CD4-positive, CD25-positive, alpha-beta regulatory T cell (primary cell): ENCODE data around the gene DNAI2. TPM values are rescaled to one million over a fixed set of nuclear protein-coding genes. Genes with fewer than 3 reads are reported as not detected.
"Not testable (repeated sequence)": the region's sequence is repeated elsewhere in the genome, so short reads cannot be mapped to it uniquely, and the experiment has no call there.

Experiments used
- ATAC-seq, 2 donors: fragments of 150-1000 bp; cut with Tn5 transposase; one replicate each; pipeline ENCODE4 v1.10.0; 2021; ENCODE audit warnings: low read depth in 2 of 2, moderate number of reproducible peaks in 2 of 2, moderate library complexity in 1 of 2
- DNase-seq, 3 donors: peaks; one replicate each; pipeline versions ENCODE4 v3.0.0 to v3.0.0-alpha.2; 2012 to 2022; ENCODE audit warnings: mixed read lengths in 1 of 3
- H3K27ac ChIP-seq: one replicate; pipeline ENCODE4 v1.7.0; 2013; ENCODE audit warnings: mild to moderate bottlenecking, low read length; ENCODE audit not compliant: insufficient read depth, poor library complexity, severe bottlenecking
- H3K27me3 ChIP-seq: one replicate; pipeline ENCODE4 v1.7.0; 2013; ENCODE audit warnings: low read length; ENCODE audit not compliant: control insufficient read depth, insufficient read depth
- H3K36me3 ChIP-seq: one replicate; pipeline ENCODE4 v1.7.0; 2013; ENCODE audit warnings: mild to moderate bottlenecking, low read length, moderate library complexity; ENCODE audit not compliant: control insufficient read depth, insufficient read depth
- H3K4me1 ChIP-seq: 2 replicates; pipeline ENCODE4 v1.7.0; 2013; ENCODE audit warnings: mild to moderate bottlenecking, low read length; ENCODE audit not compliant: insufficient read depth, control insufficient read depth, poor library complexity, severe bottlenecking
- H3K4me3 ChIP-seq: one replicate; pipeline ENCODE4 v1.7.0; 2013; ENCODE audit warnings: low read depth, mild to moderate bottlenecking, low read length, moderate library complexity
- H3K9me3 ChIP-seq, 2 experiments: 1 replicate in 1 of 2; 2 replicates in 1 of 2; pipeline ENCODE4 v1.7.0; 2013; ENCODE audit warnings: low read length in 2 of 2, mild to moderate bottlenecking in 1 of 2, moderate library complexity in 1 of 2; ENCODE audit not compliant: control insufficient read depth in 2 of 2
- H3K27ac Mint-ChIP-seq, 3 donors: one replicate each; pipeline ENCODE4 v1.8.0; 2020 to 2022; ENCODE audit warnings: mild to moderate bottlenecking in 3 of 3, mixed read lengths in 3 of 3, moderate library complexity in 2 of 3
- H3K27me3 Mint-ChIP-seq: one replicate; pipeline ENCODE4 v1.8.0; 2022; ENCODE audit warnings: mild to moderate bottlenecking, mixed read lengths
- H3K36me3 Mint-ChIP-seq: one replicate; pipeline ENCODE4 v1.8.0; 2020; ENCODE audit warnings: mixed read lengths
- H3K4me1 Mint-ChIP-seq, 4 donors: one replicate each; pipeline ENCODE4 v1.8.0; 2020 to 2022; ENCODE audit warnings: mixed read lengths in 4 of 4, mild to moderate bottlenecking in 1 of 4
- H3K4me3 Mint-ChIP-seq, 4 donors: one replicate each; pipeline ENCODE4 v1.8.0; 2020 to 2022; ENCODE audit warnings: mild to moderate bottlenecking in 4 of 4, mixed read lengths in 4 of 4, moderate library complexity in 3 of 4
- H3K9me3 Mint-ChIP-seq, 7 donors: one replicate each; pipeline ENCODE4 v1.8.0; 2020 to 2022; ENCODE audit warnings: mixed read lengths in 7 of 7, mild to moderate bottlenecking in 3 of 7, moderate library complexity in 2 of 7
- polyA plus RNA-seq, 4 donors: library from polyadenylated mRNA; unstranded; fragments of 300-500 nt; fragmentation: Illumina TruSeq; gene quantifications; one replicate each; pipeline ENCODE4 v1.2.3, GENCODE V29; 2021
- total RNA-seq: library from RNA; stranded (reverse); gene quantifications from one replicate; pipeline ENCODE4 v1.2.3, GENCODE V29; 2022

The DNAI2 gene
- total and polyA plus RNA-seq, 5 donors from 2014 or later = 0.10 to 1.5 (median 0.23) TPM; not detected in 2

DNA sequence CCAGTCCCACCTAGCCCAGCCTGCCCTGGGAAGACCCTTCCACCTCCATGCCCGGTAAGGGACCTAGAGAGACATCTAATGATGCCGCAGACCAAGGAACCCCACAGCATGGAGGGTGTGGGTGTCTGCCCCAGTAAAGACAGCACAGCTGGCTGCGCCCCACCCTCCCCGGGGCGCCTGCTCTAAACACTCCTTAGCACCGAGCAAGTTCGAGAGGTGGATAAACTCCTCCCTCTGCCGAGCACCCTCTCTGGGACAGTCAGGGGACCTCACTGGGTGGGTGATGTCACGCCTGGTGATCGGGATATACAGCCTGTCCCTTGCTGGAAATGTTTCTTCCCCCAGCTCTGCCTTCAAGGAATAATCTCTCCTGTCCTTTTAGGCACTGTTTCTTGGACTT, 16.7 kb upstream of the DNAI2 start:
- H3K4me1 ChIP-seq = no peaks in the 10 kb centered on the region
- H3K9me3 Mint-ChIP-seq = peaks cover 0 to 1% (median 0%) of the 10 kb centered on the region in 7 donors
- H3K4me1 Mint-ChIP-seq = peaks cover 0 to 4% (median 2%) of the 10 kb centered on the region in 4 donors
- no peaks in the 10 kb centered on the region for H3K27me3 Mint-ChIP-seq
- H3K4me3 ChIP-seq = no peak overlapping the region
- H3K9me3 ChIP-seq = no peaks in the 10 kb centered on the region
- ATAC-seq (no peak), DNase-seq (no peak)
- no peaks in the 10 kb centered on the region for H3K27me3 ChIP-seq
- H3K4me3 Mint-ChIP-seq = no peak overlapping the region
- H3K36me3 Mint-ChIP-seq = peaks cover 19% of the 10 kb centered on the region
- H3K27ac ChIP-seq = no peak overlapping the region
- peaks cover 14% of the 10 kb centered on the region for H3K36me3 ChIP-seq
- peak overlapping the region in 1 of 3 donors; percentile 59 for H3K27ac Mint-ChIP-seq

DNA sequence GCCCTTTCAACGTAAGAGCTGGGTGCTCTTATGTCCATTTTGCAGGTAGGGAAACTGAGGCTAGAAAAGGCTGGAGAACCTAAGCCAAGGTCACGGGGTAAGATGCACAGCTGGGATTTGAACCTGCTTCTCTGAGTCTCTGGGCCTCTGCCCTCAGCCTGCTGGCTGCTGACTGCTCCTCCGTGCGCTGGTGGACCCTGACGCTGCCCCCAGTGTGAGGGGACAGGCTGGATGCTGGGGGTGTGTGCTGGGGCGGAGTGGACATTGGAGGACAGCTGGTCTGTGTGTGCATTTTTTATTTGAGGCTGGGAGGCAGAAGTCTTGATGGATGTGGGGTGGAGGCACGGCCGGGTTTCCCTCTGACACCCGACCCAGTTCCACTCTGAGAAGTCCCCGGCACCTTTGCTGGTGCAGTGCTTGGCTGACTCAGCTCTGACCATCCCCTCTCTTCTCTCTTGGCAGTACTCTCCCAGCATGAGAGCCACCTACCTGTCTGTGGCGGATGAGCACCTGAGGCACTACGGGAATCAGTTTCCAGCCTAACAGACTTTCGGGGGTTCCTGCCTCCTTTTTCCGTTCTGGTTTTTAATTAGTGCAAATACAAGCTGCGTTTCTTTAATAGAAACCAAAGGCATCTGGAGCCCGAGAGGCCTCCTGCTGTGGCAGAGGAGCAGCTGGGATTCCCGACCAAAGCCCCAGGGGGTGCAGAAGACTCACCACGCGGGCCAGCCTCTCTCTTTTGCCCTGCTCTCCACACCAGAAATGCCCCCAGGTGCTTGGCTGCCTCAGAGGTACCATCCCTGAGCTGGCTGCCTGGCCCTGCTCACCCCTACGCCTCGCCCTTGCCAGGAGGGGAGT, 14.1 kb upstream of the DNAI2 start:
- no peaks in the 10 kb centered on the region for H3K9me3 Mint-ChIP-seq
- no peaks in the 10 kb centered on the region for H3K4me1 ChIP-seq
- H3K27me3 Mint-ChIP-seq = no peaks in the 10 kb centered on the region
- DNase-seq (no peak), ATAC-seq (no peak)
- H3K4me1 Mint-ChIP-seq = peaks cover 0 to 4% (median 4%) of the 10 kb centered on the region in 4 donors
- no peak overlapping the region for H3K4me3 ChIP-seq
- H3K4me3 Mint-ChIP-seq = no peak overlapping the region
- H3K9me3 ChIP-seq = no peaks in the 10 kb centered on the region
- H3K27me3 ChIP-seq = no peaks in the 10 kb centered on the region
- peaks cover 4% of the 10 kb centered on the region for H3K36me3 ChIP-seq
- no peak overlapping the region for H3K27ac ChIP-seq
- H3K36me3 Mint-ChIP-seq = peaks cover 10% of the 10 kb centered on the region
- H3K27ac Mint-ChIP-seq = peak overlapping the region in 1 of 3 donors; percentile 20

- Histone ChIP-seq H3K27ac (no peak overlapping the region), H3K36me3 (peaks cover 4% of the 10 kb centered on the region), H3K9me3 (no peaks in the 10 kb centered on the region), H3K4me3 (no peak overlapping the region), H3K27me3 (no peaks in the 10 kb centered on the region), H3K4me1 (no peaks in the 10 kb centered on the region)
- peaks cover 0 to 4% (median 4%) of the 10 kb centered on the region in 4 donors for H3K4me1 Mint-ChIP-seq
- no peak overlapping the region for H3K4me3 Mint-ChIP-seq
- no peaks in the 10 kb centered on the region for H3K27me3 Mint-ChIP-seq
- ATAC-seq = no peak
- H3K9me3 Mint-ChIP-seq = no peaks in the 10 kb centered on the region
- H3K36me3 Mint-ChIP-seq = peaks cover 10% of the 10 kb centered on the region
- DNase-seq = no peak
- H3K27ac Mint-ChIP-seq = peak overlapping the region in 2 of 3 donors; percentile 20 to 88
These were observed 13.5 kb upstream of the DNAI2 start for GRCh38 chr17:74260525-74260850.

- Mint-ChIP-seq H3K27me3 (no peaks in the 10 kb centered on the region), H3K4me3 (no peak overlapping the region), H3K36me3 (peaks cover 4% of the 10 kb centered on the region)
These were observed 11.4 kb upstream of the DNAI2 start for GRCh38 chr17:74262601-74263000.

DNA sequence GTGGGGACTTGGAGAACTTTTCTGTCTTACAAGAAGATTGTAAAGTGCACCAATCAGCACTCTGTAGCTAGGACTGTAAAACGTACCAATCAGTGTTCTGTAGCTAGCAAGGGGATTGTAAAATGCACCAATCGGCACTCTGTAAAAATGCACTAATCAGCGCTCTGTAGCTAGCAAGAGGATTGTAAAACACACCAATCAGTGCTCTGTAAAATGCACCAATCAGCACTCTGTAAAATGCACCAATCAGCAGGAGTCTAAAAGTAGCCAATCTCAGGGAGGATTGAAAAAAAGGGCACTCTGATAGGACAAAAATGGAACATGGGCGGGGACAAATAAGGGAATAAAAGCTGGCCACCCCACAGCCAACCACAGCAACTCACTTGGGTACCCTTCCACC, 7.0 kb upstream of the DNAI2 start:
- H3K4me1 ChIP-seq, H3K4me3 ChIP-seq, H3K4me3 Mint-ChIP-seq, H3K27ac ChIP-seq, H3K9me3 ChIP-seq, H3K36me3 ChIP-seq, H3K27me3 Mint-ChIP-seq, ATAC-seq, DNase-seq, H3K9me3 Mint-ChIP-seq, H3K36me3 Mint-ChIP-seq, H3K27me3 ChIP-seq: not testable (repeated sequence)
- Mint-ChIP-seq H3K27ac (peak overlapping the region in 1 of 3 donors; percentile 89), H3K4me1 (peaks cover 0 to 16% (median 3%) of the 10 kb centered on the region in 4 donors)

More at GRCh38 chr17:74262601-74263000, 11.4 kb upstream of the DNAI2 start:
- Mint-ChIP-seq H3K4me1 (peaks cover 0 to 6% (median 5%) of the 10 kb centered on the region in 4 donors), H3K27ac (peak overlapping the region; percentile 34 to 90 (median 44)), H3K9me3 (no peaks in the 10 kb centered on the region)
- no peaks in the 10 kb centered on the region for H3K27me3 ChIP-seq
- peaks cover 4% of the 10 kb centered on the region for H3K36me3 ChIP-seq
- ATAC-seq = no peak
- H3K9me3 ChIP-seq = no peaks in the 10 kb centered on the region
- H3K27ac ChIP-seq = no peak overlapping the region
- no peak for DNase-seq
- no peaks in the 10 kb centered on the region for H3K4me1 ChIP-seq
- H3K4me3 ChIP-seq = no peak overlapping the region

DNA sequence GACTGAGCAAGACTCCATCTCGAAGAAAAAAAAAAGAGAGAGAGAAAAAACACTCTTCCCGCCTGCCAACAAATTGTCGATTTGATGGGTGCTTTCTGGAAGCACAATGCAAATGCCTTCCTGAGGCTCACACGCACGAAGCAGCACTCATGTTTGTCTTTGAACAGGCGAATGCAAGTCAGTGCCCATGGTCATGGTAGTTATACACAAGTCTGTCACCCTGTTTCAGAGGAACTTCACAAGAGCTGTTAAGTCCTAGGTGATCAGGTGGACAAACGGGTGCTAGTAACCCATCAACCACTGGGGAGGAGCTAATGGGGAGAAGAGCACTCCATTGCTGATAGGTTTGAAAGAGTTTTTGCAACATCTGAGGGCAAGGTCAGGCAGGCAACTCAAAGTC, 6.5 kb upstream of the DNAI2 start:
- peaks cover 0 to 19% (median 3%) of the 10 kb centered on the region in 4 donors for H3K4me1 Mint-ChIP-seq
- H3K4me3 Mint-ChIP-seq = peak overlapping the region in 1 of 4 donors; percentile 43
- H3K27ac Mint-ChIP-seq = peak overlapping the region in 1 of 3 donors; percentile 78
- no peaks in the 10 kb centered on the region for H3K9me3 ChIP-seq
- no peak for ATAC-seq
- H3K9me3 Mint-ChIP-seq = no peaks in the 10 kb centered on the region
- no peaks in the 10 kb centered on the region for H3K27me3 Mint-ChIP-seq
- no peaks in the 10 kb centered on the region for H3K36me3 ChIP-seq
- no peak overlapping the region for H3K4me3 ChIP-seq
- no peak for DNase-seq
- H3K27me3 ChIP-seq = no peaks in the 10 kb centered on the region
- H3K27ac ChIP-seq = no peak overlapping the region
- no peaks in the 10 kb centered on the region for H3K36me3 Mint-ChIP-seq
- no peaks in the 10 kb centered on the region for H3K4me1 ChIP-seq

GRCh38 chr17:74267987-74268499, 6.0 kb upstream of the DNAI2 start:
- no peak for DNase-seq
- peak overlapping the region in 2 of 3 donors; percentile 63 to 78 for H3K27ac Mint-ChIP-seq
- H3K9me3 ChIP-seq = no peaks in the 10 kb centered on the region
- no peaks in the 10 kb centered on the region for H3K36me3 Mint-ChIP-seq
- no peak overlapping the region for H3K27ac ChIP-seq
- no peaks in the 10 kb centered on the region for H3K27me3 ChIP-seq
- H3K4me3 Mint-ChIP-seq = peak overlapping the region in 1 of 4 donors; percentile 43
- no peaks in the 10 kb centered on the region for H3K36me3 ChIP-seq
- no peaks in the 10 kb centered on the region for H3K9me3 Mint-ChIP-seq
- no peak overlapping the region for H3K4me3 ChIP-seq
- H3K27me3 Mint-ChIP-seq = peaks cover under 1% of the 10 kb centered on the region
- no peaks in the 10 kb centered on the region for H3K4me1 ChIP-seq
- ATAC-seq = no peak
- H3K4me1 Mint-ChIP-seq = peaks cover 0 to 21% (median 4%) of the 10 kb centered on the region in 4 donors
